IPS-20b (cell line): ENCODE results near the gene LAIR1.

ENCODE experiments used
- H3K27ac ChIP-seq: one replicate; pipeline ENCODE4 v1.5.1; 2013; ENCODE audit warnings: low read length
- H3K27me3 ChIP-seq: 2 replicates; pipeline ENCODE4 v1.6.1; 2013; ENCODE audit warnings: mild to moderate bottlenecking, low read length, inconsistent platforms; ENCODE audit not compliant: insufficient read depth
- H3K36me3 ChIP-seq: 2 replicates; pipeline ENCODE4 v1.6.1; 2013; ENCODE audit warnings: low read depth, mild to moderate bottlenecking, inconsistent platforms, low read length, moderate library complexity; ENCODE audit not compliant: insufficient read depth
- H3K4me1 ChIP-seq: 2 replicates; pipeline ENCODE4 v1.6.1; 2013; ENCODE audit warnings: mild to moderate bottlenecking, control low read depth, inconsistent platforms, low read length, moderate library complexity; ENCODE audit not compliant: insufficient read depth
- H3K4me3 ChIP-seq: 2 replicates; pipeline ENCODE4 v1.5.1; 2013; ENCODE audit warnings: mild to moderate bottlenecking, low read length, inconsistent platforms
- H3K9ac ChIP-seq: 2 replicates; pipeline ENCODE4 v1.6.1; 2013; ENCODE audit warnings: low read depth, mild to moderate bottlenecking, inconsistent platforms, low read length, moderate library complexity
- H3K9me3 ChIP-seq: 2 replicates; pipeline ENCODE4 v1.6.1; 2013; ENCODE audit warnings: mild to moderate bottlenecking, low read depth, low read length, inconsistent platforms; ENCODE audit not compliant: insufficient read depth

The LAIR1 gene

GRCh38 chr19:54356444-54357056 lies 8.2 kb downstream of the LAIR1 start:
- H3K36me3 ChIP-seq: no peaks in the 10 kb centered on the region
- no peaks in the 10 kb centered on the region for H3K27me3 ChIP-seq
- H3K9ac ChIP-seq: no peak overlapping the region
- H3K9me3 ChIP-seq: no peaks in the 10 kb centered on the region
- H3K4me1 ChIP-seq: no peaks in the 10 kb centered on the region
- no peak overlapping the region for H3K4me3 ChIP-seq
- no peak overlapping the region for H3K27ac ChIP-seq

- Histone ChIP-seq H3K4me1 (no peaks in the 10 kb centered on the region), H3K9me3 (no peaks in the 10 kb centered on the region), H3K4me3 (no peak overlapping the region), H3K27me3 (no peaks in the 10 kb centered on the region), H3K27ac (no peak overlapping the region), H3K9ac (no peak overlapping the region), H3K36me3 (no peaks in the 10 kb centered on the region)
These were observed 9.1 kb downstream of the LAIR1 start for GRCh38 chr19:54355675-54356074.

GRCh38 chr19:54354761-54355160 lies 10.0 kb downstream of the LAIR1 start:
- Histone ChIP-seq H3K4me3 (no peak overlapping the region), H3K9ac (no peak overlapping the region), H3K27me3 (no peaks in the 10 kb centered on the region; the same call in 1 of the 2 replicates), H3K36me3 (no peaks in the 10 kb centered on the region), H3K4me1 (no peaks in the 10 kb centered on the region), H3K9me3 (no peaks in the 10 kb centered on the region), H3K27ac (no peak overlapping the region)

- H3K4me1 ChIP-seq: no peaks in the 10 kb centered on the region
- no peaks in the 10 kb centered on the region for H3K9me3 ChIP-seq
- H3K27ac ChIP-seq: no peak overlapping the region
- no peaks in the 10 kb centered on the region for H3K36me3 ChIP-seq
- H3K4me3 ChIP-seq: no peak overlapping the region
- no peak overlapping the region for H3K9ac ChIP-seq
- H3K27me3 ChIP-seq: peaks cover 9% of the 10 kb centered on the region; the same call in 1 of the 2 replicates
These were observed 12.2 kb downstream of the LAIR1 start for GRCh38 chr19:54352546-54352945.

- Histone ChIP-seq H3K9me3 (no peaks in the 10 kb centered on the region), H3K27ac (no peak overlapping the region), H3K27me3 (peaks cover 9% of the 10 kb centered on the region; the same call in 1 of the 2 replicates), H3K36me3 (no peaks in the 10 kb centered on the region), H3K4me1 (no peaks in the 10 kb centered on the region), H3K4me3 (no peak overlapping the region), H3K9ac (no peak overlapping the region)
These were observed 12.7 kb downstream of the LAIR1 start for GRCh38 chr19:54352041-54352440.

- H3K4me3 ChIP-seq: no peak overlapping the region
- H3K27ac ChIP-seq: no peak overlapping the region
- no peaks in the 10 kb centered on the region for H3K4me1 ChIP-seq
- H3K27me3 ChIP-seq: peaks cover 9% of the 10 kb centered on the region; the same call in 1 of the 2 replicates
- H3K36me3 ChIP-seq: no peaks in the 10 kb centered on the region
- no peak overlapping the region for H3K9ac ChIP-seq
- no peaks in the 10 kb centered on the region for H3K9me3 ChIP-seq
These were observed 13.3 kb downstream of the LAIR1 start for GRCh38 chr19:54351474-54351873.

- Histone ChIP-seq H3K36me3 (no peaks in the 10 kb centered on the region), H3K27me3 (peaks cover 9% of the 10 kb centered on the region; the same call in 1 of the 2 replicates), H3K4me3 (no peak overlapping the region), H3K9ac (no peak overlapping the region), H3K9me3 (no peaks in the 10 kb centered on the region), H3K27ac (no peak overlapping the region), H3K4me1 (no peaks in the 10 kb centered on the region)
These were observed 18.8 kb downstream of the LAIR1 start for GRCh38 chr19:54345938-54346386.

- H3K4me1 ChIP-seq: no peaks in the 10 kb centered on the region
- peaks cover 3% of the 10 kb centered on the region; the same call in 1 of the 2 replicates for H3K27me3 ChIP-seq
- no peak overlapping the region for H3K4me3 ChIP-seq
- H3K27ac ChIP-seq: no peak overlapping the region
- no peaks in the 10 kb centered on the region for H3K9me3 ChIP-seq
- H3K9ac ChIP-seq: no peak overlapping the region
- H3K36me3 ChIP-seq: no peaks in the 10 kb centered on the region
These were observed 20.9 kb downstream of the LAIR1 start for GRCh38 chr19:54343868-54344267.

- H3K9ac ChIP-seq: no peak overlapping the region
- no peak overlapping the region for H3K4me3 ChIP-seq
- no peak overlapping the region for H3K27ac ChIP-seq
- H3K4me1 ChIP-seq: no peaks in the 10 kb centered on the region
- H3K36me3 ChIP-seq: no peaks in the 10 kb centered on the region
- no peaks in the 10 kb centered on the region for H3K27me3 ChIP-seq
- H3K9me3 ChIP-seq: no peaks in the 10 kb centered on the region
These were observed 23.4 kb downstream of the LAIR1 start for GRCh38 chr19:54341295-54341694.

- H3K9me3 ChIP-seq: no peaks in the 10 kb centered on the region
- no peak overlapping the region for H3K27ac ChIP-seq
- no peak overlapping the region for H3K4me3 ChIP-seq
- no peaks in the 10 kb centered on the region for H3K4me1 ChIP-seq
- H3K9ac ChIP-seq: no peak overlapping the region
- no peaks in the 10 kb centered on the region for H3K27me3 ChIP-seq
- H3K36me3 ChIP-seq: no peaks in the 10 kb centered on the region
These were observed 24.9 kb downstream of the LAIR1 start for GRCh38 chr19:54339646-54340358.

- Histone ChIP-seq H3K27me3 (no peaks in the 10 kb centered on the region), H3K9me3 (no peaks in the 10 kb centered on the region), H3K4me3 (no peak overlapping the region), H3K9ac (no peak overlapping the region), H3K27ac (no peak overlapping the region), H3K4me1 (no peaks in the 10 kb centered on the region), H3K36me3 (no peaks in the 10 kb centered on the region)
These were observed 26.2 kb downstream of the LAIR1 start for GRCh38 chr19:54338521-54338920.

GRCh38 chr19:54337858-54338230 lies 26.9 kb downstream of the LAIR1 start:
- no peak overlapping the region for H3K27ac ChIP-seq
- H3K36me3 ChIP-seq: no peaks in the 10 kb centered on the region
- no peak overlapping the region for H3K4me3 ChIP-seq
- no peaks in the 10 kb centered on the region for H3K4me1 ChIP-seq
- H3K9ac ChIP-seq: no peak overlapping the region
- H3K9me3 ChIP-seq: no peaks in the 10 kb centered on the region
- H3K27me3 ChIP-seq: no peaks in the 10 kb centered on the region
